Activated CD8-positive, alpha-beta memory T cell treated with anti-CD3 and anti-CD28 coated beads, Interleukin-2, amount 50 U/mL, for 48 hours (primary cell): Measurements from ENCODE around the gene FBXL19.

Experiments used
- DNase-seq: peaks from one replicate; pipeline ENCODE4 v3.0.0-alpha.2; 2020

Gene FBXL19

DNA sequence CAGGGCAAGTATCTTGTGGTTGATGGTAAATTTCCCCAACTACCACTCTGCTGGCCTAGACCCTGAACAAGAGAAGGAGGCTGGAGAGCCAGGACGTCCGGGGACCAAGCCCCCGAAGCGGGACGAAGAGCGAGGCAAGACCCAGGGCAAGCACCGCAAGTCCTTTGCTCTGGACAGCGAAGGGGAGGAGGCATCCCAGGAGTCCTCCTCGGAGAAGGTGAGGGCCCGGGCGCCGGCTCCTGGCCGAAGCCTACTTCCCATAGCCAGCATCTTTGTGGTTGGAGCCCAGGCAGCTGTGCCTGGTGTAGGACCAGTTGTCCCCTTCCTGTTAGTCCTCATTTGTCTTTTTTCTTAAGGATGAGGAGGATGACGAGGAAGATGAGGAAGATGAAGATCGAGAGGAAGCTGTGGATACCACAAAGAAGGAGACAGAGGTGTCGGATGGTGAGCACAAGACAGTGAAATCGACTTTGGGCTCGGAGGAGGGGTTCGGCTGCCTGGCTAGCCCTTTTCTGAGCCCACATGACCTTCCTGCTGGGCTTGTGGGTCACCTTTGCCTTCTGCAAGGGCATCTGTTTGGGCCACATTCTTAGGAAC is 46.0 kb downstream of the FBXL19 start:
- no peak for DNase-seq

DNA sequence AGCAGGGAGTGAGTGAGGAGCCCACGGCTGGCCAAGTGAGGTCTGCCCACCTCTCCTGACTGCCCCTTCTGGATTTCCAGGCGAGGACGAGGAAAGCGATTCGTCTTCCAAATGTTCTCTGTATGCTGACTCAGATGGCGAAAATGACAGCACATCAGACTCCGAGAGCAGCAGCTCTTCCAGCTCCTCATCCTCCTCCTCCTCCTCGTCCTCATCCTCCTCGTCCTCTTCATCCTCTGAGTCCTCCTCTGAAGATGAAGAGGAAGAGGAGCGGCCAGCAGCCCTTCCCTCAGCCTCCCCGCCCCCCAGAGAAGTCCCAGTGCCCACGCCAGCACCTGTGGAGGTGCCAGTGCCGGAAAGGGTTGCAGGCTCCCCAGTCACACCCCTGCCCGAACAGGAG is 47.9 kb downstream of the FBXL19 start:
- DNase-seq: no peak

DNA sequence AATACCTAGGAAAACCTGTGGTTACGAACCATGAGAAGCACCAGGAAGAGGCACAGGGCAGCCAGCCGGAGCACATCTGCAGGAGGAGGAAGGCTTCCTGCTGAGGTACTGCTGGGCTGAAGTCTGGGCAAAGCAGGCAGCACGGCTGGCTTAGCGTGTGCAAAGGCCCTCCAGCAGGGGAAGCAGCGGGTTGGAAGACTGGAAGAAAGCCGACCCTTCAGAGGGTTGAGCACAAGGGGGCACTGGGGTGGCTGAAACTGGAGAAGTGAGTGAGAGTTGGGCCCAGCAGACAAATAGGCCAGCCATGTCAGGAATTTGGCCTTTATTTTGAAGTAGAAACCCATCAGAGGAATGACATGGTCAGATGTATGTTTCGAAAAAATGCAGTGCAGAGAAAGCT is 49.5 kb downstream of the FBXL19 start:
- no peak for DNase-seq

DNA sequence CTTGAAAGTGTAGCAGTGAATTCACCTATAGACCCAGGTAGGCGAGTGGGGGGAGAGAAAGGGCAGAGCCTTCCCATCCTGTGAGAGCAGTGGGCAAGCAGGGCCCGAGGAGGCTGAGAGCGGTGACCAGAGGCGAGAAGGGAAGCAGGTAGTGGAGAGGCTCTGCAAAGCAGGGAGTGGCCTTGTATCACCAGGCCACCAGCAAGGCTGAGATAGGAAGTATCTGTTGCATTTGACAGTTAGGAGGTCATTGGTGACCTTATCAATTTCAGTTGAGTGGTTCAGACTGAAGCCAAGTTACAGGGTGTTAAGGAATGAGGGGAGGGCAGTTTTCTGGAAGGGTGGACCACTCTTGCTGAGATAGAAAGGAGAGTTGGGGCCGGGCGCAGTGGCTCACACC is 51.0 kb downstream of the FBXL19 start:
- no peak for DNase-seq

DNA sequence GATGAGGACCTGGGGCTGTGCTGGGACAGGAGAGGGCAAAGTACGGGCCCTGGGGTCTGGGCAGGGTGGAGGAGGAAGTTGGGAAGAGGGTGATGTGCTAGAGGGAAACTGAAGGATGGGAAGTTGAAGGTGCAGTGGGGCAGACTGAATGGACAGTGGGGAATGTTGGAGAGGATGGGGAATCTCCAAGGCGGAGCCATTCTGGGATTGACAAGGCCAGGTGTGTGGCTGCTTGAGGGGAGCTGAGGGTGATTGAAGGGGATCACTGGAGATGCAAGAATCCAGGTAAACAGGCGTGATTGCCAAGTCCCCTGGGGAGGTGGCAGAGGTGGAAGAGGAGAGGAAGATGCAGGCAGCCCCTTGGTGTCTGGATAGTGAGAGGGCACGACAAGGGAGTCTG is 53.1 kb downstream of the FBXL19 start:
- DNase-seq: no peak

DNA sequence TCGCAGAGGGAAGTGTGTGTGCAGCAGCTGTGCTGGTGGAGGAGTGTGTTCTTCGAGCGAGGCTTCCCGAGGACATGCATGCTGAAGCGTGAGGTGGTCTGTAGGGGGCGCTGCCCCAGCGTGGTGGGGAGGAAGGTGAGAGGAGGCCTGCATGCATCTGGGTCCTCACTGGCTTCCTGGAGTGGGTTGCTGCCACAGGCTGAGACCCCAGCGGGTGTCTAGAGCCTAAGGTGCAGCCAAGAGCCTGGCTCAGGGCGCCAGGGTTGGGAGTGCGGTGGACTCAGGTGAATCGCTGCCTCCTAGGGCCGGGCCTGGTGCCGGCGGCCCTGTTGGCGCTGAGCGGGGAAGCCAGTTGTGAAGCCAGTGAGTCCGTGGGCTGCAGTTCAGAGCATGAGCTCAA is 54.1 kb downstream of the FBXL19 start:
- DNase-seq: no peak

DNA sequence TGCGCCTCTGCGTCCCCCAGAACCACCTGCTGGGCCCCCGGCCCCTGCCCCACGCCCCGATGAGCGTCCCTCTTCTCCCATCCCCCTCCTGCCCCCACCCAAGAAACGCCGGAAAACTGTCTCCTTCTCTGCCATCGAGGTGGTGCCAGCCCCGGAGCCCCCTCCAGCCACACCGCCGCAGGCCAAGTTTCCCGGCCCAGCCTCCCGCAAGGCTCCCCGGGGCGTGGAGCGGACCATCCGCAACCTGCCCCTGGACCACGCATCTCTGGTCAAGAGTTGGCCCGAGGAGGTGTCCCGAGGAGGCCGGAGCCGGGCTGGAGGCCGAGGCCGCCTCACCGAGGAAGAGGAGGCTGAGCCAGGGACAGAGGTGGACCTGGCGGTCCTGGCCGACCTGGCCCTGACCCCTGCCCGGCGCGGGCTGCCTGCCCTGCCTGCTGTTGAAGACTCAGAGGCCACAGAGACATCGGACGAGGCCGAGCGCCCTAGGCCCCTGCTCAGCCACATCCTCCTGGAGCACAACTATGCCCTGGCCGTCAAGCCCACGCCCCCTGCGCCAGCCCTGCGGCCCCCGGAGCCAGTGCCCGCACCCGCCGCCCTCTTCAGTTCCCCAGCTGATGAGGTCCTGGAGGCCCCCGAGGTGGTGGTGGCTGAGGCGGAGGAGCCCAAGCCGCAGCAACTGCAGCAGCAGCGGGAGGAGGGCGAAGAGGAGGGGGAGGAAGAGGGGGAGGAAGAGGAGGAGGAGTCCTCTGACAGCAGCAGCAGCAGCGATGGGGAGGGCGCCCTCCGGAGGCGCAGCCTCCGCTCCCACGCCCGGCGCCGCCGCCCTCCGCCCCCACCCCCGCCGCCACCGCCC is 56.0 kb downstream of the FBXL19 start:
- no peak for DNase-seq

DNA sequence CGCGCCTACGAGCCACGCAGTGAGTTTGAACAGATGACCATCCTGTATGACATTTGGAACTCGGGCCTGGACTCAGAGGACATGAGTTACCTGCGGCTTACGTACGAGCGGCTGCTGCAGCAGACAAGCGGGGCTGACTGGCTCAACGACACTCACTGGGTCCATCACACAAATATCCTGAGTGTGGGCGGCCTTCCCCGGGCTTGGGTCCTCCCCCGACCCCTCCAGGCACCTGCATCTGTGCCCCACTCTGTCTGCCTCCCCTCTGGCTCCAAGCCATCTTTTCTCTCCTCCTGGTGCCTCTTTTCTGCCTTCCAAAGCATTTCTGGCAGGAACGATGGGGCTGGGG is 56.6 kb downstream of the FBXL19 start:
- DNase-seq: no peak

DNA sequence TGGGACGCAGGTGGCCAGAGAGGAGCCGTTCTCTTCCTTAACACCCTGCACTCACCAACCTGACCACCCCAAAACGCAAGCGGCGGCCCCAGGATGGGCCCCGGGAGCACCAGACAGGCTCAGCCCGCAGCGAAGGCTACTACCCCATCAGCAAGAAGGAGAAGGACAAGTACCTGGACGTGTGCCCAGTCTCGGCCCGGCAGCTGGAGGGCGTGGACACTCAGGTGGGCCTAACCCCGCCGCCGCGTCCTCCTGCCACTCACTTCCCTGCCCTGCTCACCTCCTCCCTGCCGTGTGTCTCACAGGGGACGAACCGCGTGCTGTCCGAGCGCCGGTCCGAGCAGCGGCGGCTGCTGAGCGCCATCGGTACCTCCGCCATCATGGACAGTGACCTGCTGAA is 57.1 kb downstream of the FBXL19 start:
- DNase-seq: no peak

DNA sequence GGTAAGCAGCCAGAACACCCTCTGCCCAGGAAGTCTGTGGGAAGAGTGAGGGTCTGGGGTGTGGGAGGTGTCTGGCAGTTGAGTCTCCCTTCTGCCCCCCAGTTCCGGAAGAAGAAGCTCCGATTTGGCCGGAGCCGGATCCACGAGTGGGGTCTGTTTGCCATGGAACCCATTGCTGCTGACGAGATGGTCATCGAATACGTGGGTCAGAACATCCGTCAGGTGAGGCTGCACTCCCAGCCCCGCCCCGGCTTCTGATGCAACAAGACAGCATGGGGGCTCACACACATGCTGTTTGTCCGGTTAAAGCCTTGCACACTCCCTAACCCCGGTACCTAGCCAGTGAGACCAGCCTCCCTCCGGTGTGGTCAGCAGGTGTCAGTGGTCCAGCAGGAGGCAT is 57.6 kb downstream of the FBXL19 start:
- DNase-seq: no peak

DNA sequence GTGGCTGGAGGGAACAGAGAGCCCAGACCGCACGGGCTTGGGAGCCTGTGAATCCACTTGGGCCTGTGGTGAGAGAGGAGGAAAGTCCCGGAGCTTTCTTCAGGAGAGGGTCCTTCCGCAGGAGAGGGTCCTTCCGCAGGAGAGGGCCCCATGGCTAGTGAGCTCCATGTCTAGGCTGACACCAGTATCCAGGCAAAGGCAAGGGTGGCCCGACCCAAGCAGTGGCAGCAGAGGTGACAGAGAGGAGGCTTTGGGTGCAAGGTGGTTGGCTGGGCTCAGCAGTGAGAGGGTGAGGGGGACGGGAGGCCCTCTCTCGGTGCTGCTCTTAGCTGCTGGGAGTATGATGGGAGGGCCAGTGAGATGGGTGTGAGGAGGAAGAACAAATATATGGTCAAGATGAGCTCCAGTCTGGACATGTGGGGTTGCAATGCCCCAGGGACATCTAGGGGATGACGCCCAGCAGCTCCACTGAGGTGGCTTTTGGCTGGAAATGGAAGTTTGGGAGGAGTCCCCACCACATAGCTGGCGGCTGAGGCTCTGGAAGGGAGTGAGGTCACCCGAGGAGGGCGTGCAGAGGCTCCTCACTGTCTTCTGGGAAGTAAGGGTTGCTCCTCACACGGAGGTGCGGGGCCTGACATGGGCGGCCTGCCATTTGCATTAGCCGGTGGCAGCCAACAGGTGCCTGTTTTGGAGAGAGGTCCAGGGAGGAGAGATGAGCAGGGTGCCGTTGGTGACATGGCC is 59.3 kb downstream of the FBXL19 start:
- no peak for DNase-seq

DNA sequence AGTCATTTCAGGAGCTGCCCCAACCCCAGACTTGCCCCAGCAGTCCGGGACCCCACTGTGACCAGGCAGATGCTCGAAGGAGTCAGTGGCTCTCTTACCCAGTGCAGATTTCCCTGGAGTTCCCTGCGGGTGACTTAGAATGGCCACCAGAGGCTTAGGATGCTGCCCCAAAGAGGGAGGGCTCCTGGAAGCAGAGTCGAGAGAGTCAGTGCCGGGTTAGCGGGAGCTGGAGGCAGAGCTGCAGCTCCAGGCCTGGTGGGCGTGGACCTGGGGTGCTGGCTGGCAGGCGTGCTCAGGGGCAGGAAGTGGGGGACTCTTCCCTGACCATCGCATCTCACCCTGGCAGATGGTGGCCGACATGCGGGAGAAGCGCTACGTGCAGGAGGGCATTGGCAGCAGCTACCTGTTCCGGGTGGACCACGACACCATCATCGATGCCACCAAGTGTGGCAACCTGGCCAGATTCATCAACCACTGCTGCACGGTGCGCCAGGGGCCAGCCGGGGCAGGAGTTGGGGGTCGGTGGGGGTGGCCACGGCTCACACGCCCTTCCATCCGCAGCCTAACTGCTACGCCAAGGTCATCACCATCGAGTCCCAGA is 60.0 kb downstream of the FBXL19 start:
- no peak for DNase-seq

DNA sequence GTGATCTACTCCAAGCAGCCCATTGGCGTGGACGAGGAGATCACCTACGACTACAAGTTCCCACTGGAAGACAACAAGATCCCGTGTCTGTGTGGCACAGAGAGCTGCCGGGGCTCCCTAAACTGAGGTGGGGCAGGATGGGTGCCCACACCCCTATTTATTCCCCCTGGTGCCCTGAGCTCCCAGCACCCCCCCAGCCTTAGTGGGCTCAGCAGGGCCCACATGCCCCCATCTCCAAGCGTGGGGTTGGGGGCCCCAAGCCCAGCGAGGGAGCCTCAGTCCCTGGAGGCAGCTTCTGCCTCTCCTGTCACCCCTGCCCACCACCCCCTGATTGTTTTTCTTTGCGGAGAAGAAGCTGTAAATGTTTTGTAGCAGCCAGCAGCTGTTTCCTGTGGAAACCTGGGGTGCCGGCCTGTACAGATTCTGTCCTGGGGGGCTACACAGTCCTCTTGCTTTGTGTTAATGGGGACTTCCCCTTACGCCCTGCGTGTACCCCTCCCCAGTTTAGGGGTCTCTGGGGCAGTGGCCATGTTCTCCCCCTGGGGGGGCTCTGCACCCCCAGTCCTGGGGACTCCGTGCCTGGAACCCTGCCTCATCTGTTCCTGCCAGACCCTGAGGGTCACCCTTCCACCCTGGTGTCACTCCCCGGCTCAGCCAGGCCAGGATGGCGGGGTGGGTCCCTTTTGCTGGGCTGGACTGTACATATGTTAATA is 60.7 kb downstream of the FBXL19 start:
- no peak for DNase-seq

DNA sequence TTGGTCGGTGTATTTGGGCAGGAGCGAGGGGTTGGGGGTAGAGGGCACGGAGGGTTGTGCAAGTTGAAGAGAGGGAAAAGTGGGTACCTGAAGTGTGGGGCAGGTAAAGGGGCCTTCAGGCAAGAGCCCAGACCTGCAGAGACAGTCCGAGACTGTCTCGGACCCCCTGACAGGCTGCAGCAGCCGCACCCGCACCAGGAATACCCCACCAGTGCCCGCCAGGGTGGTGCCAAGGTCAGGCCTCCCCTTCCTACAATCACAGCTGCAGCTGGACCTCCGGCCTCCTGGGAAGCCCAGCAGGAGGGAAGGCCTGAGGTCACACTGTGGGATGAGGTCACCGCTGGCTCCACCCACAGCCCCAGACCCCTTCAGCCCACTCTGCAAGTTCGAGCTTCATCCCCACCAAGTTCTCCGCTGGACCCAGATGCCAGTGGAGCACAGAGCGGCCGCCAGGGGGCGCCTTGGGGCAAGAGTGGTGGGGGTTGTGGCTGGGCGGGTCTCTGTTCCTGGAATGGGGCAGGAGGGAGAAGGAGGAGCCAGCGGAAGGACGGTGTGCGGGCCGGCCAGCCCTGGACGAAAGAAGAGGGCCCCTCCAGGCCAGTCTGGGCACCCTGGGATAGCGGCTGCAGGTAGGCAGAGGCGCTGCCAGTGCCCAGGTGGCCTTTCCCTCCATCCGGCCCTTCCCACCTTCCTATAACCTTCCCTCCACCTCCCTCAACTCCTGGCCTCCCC is 61.5 kb downstream of the FBXL19 start, which contains the start of gene HSD3B7:
TSS of gene HSD3B7 (plus strand) at position 539 of the 732 bp plus-strand sequence. CDS start 452 bp downstream, outside the sequence.
- DNase-seq: peak; percentile 99

DNA sequence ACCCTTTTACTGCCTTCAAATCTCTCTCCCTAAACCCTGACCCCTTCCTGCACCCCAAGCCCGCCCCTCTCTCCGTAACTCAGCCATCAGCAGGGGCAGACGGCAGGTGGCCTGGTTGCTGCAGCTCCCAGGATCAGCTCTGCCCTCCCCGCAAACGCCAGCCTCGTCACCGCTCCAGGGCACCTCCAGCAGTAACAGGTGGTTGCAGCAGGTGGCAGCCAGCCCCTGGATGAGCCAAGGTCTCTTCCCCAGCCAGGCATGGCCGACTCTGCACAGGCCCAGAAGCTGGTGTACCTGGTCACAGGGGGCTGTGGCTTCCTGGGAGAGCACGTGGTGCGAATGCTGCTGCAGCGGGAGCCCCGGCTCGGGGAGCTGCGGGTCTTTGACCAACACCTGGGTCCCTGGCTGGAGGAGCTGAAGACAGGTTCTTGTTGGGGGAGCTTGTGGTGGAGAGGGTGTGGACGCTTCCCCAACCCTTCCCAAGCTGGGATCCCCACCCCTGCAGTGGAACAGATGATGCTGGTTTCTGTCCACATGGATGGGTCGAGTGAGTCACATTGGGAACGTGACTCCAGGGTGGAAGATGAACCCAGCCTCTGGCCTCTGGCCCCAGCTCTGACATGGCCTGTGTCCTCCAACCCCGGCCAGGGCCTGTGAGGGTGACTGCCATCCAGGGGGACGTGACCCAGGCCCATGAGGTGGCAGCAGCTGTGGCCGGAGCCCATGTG is 62.2 kb downstream of the FBXL19 start:
- DNase-seq: no peak

DNA sequence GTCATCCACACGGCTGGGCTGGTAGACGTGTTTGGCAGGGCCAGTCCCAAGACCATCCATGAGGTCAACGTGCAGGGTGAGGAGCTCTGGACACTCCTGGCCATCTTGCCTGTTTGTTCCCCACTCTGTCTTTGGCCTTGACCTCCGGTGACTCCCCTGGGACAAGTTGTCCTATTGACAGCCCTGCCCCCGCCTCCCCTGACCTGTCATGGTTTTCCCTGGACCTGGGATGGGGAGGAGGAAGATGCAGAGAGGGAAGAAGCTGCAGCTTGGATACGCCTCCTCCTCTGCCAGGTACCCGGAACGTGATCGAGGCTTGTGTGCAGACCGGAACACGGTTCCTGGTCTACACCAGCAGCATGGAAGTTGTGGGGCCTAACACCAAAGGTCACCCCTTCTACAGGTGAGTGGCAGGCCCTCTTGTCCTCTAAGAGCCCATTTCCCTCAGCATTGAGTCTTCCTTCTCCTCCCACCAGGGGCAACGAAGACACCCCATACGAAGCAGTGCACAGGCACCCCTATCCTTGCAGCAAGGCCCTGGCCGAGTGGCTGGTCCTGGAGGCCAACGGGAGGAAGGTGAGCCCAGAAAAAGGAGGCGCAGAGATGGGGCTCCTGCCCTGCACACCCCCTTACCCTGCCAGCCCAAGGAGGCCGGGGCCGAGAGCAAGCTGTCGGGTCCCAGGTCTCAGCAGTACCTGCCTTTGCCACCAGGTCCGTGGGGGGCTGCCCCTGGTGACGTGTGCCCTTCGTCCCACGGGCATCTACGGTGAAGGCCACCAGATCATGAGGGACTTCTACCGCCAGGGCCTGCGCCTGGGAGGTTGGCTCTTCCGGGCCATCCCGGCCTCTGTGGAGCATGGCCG is 63.0 kb downstream of the FBXL19 start:
- no peak for DNase-seq

DNA sequence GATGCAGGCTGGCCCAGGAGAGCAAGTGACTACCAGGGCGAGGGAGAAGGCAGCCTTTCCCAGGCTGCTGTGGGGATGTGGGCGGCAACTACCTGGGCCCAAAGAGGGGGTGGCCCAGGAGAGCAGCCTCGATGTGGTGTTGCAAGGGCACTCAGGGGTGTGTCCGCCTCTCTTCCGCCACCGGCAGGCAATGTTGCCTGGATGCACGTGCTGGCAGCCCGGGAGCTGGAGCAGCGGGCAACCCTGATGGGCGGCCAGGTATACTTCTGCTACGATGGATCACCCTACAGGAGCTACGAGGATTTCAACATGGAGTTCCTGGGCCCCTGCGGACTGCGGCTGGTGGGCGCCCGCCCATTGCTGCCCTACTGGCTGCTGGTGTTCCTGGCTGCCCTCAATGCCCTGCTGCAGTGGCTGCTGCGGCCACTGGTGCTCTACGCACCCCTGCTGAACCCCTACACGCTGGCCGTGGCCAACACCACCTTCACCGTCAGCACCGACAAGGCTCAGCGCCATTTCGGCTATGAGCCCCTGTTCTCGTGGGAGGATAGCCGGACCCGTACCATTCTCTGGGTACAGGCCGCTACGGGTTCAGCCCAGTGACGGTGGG is 64.3 kb downstream of the FBXL19 start:
- no peak for DNase-seq

DNA sequence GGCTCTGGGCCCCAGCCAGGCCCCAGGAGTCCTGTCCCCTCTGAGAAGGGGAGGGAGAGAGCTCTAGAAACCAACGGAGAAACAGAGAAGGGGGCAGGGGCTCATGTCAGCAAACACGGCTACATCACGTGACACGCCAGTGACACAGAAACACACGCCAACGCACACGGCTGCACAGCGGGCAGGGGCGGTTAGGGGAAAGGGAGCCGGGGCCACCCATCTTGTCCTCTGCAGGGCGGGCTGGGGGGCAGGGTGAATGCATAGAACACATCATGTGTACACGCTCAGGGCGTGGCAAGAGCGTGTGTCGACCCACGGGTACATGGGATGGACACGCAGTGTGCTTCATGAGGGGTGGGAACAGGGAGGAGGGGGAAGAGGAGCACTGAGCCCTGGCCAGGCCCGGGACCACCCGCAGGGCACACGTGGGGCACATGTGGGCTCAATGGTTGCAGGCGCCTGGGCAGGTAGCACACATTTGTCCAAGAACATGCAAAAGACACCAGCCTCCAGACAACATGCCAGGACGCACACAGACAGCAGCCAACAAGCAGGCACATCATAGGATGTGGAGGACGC is 66.2 kb downstream of the FBXL19 start:
- no peak for DNase-seq

DNA sequence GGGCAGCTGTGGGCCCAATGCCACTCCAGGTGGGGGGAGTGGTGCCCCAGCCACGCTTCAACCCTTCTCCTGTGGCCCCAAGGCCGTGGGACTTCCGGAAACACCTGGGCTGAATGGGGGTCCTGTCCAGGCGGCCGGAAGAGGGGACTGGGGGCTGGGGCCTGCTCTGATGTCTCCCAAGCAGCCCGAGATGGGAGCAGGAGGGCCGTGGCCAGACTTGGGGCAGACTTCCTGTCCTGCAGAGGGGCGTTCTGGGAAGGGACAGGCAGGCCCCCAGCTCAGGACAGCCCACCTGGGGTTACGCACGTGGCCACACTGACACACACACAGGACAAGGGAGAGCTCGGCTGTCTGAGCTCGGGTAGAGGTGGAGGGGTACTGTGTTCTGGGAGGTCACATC is 66.7 kb downstream of the FBXL19 start:
- DNase-seq: no peak

DNA sequence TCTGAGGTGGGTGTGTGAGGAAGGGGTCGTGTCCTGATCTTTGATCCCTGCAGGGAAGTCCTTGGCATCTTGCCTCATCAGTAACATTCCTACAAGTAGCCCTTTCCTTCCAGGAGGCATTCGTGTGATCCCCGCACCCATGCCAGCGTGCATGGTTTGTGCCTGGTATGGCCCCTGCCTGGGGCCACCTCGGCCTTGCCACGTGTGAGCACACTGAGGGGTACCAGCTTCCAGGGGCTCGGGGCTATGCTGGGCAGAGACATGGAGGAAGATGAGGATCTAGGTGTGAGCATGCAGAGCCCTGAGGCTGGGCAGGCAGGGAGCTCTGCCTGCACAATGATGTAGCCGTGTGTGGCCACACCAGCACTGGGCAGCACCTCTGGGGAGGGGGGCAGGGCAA is 67.7 kb downstream of the FBXL19 start:
- DNase-seq: no peak
